ENCODE results near the gene CTNNA2.

DNA sequence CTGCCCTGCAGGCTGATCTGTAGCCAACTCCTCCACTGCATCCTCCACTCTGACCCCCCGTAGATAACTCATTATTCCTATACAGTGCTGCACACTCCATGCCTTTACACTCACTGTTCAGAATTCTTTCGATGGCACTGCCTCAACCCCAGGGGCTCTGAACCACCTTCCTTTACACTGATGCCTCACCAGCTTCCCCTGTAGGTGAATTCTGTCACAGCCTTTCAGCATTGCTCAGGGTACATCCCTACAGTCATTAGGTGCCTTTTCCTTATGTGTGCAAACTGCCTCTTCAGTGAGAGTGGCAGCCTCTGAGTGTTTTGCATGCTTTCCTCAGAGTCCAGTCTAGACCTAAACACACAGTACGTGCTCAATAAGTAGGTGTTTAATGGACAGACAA lies 472.3 kb downstream of the CTNNA2 start:
- no peak for TF ChIP-seq EP300 (IDR thresholded peaks at IDR 0.05; ENCODE audit: borderline replicate concordance)
- TF ChIP-seq, protein P1, sequence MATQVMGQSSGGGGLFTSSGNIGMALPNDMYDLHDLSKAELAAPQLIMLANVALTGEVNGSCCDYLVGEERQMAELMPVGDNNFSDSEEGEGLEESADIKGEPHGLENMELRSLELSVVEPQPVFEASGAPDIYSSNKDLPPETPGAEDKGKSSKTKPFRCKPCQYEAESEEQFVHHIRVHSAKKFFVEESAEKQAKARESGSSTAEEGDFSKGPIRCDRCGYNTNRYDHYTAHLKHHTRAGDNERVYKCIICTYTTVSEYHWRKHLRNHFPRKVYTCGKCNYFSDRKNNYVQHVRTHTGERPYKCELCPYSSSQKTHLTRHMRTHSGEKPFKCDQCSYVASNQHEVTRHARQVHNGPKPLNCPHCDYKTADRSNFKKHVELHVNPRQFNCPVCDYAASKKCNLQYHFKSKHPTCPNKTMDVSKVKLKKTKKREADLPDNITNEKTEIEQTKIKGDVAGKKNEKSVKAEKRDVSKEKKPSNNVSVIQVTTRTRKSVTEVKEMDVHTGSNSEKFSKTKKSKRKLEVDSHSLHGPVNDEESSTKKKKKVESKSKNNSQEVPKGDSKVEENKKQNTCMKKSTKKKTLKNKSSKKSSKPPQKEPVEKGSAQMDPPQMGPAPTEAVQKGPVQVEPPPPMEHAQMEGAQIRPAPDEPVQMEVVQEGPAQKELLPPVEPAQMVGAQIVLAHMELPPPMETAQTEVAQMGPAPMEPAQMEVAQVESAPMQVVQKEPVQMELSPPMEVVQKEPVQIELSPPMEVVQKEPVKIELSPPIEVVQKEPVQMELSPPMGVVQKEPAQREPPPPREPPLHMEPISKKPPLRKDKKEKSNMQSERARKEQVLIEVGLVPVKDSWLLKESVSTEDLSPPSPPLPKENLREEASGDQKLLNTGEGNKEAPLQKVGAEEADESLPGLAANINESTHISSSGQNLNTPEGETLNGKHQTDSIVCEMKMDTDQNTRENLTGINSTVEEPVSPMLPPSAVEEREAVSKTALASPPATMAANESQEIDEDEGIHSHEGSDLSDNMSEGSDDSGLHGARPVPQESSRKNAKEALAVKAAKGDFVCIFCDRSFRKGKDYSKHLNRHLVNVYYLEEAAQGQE (IDR thresholded peaks at IDR 0.05; ENCODE audit: low read depth) = no peak
- no peak for TF ChIP-seq CREB1 (IDR thresholded peaks at IDR 0.05; ENCODE audit: low read depth)
- TF ChIP-seq TEAD4 (IDR thresholded peaks at IDR 0.05) = no peak
- no peak for TF ChIP-seq ZBTB7A (IDR thresholded peaks at IDR 0.05; ENCODE audit: low read depth)
